Stimulated activated naive CD4-positive, alpha-beta T cell (primary cell): ENCODE data around the gene AKAP7.
"Not testable (repeated sequence)": the region's sequence is repeated elsewhere in the genome, so short reads cannot be mapped to it uniquely, and the experiment has no call there.

ENCODE experiments used
- DNase-seq, 6 experiments: peaks; one replicate each; lab custom pipeline; 2025; lab: John Stamatoyannopoulos, UW

The AKAP7 gene

GRCh38 chr6:131292145-131292938 is 157.1 kb downstream of the AKAP7 start:
- DNase-seq: peak in 1 of 6 experiments; percentile 28

- DNase-seq: no peak
Measured at GRCh38 chr6:131293472-131293911, 158.2 kb downstream of the AKAP7 start.

GRCh38 chr6:131295081-131295480 is 159.8 kb downstream of the AKAP7 start:
- DNase-seq: no peak

DNA sequence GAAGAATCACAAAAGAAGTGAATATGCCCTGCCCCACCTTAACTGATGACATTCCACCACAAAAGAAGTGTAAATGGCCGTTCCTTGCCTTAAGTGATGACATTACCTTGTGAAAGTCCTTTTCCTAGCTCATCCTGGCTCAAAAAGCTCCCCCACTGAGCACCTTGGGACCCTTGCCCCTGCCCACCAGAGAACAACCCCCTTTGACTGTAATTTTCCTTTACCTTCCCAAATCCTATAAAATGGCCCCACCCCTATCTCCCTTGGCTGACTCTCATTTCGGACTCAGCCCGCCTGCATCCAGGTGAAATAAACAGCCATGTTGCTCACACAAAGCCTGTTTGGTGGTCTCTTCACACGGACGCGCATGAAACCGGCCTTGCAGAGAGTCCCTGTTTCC is 165.6 kb downstream of the AKAP7 start:
- DNase-seq: not testable (repeated sequence)

GRCh38 chr6:131303338-131303930 is 168.2 kb downstream of the AKAP7 start:
- no peak for DNase-seq

DNA sequence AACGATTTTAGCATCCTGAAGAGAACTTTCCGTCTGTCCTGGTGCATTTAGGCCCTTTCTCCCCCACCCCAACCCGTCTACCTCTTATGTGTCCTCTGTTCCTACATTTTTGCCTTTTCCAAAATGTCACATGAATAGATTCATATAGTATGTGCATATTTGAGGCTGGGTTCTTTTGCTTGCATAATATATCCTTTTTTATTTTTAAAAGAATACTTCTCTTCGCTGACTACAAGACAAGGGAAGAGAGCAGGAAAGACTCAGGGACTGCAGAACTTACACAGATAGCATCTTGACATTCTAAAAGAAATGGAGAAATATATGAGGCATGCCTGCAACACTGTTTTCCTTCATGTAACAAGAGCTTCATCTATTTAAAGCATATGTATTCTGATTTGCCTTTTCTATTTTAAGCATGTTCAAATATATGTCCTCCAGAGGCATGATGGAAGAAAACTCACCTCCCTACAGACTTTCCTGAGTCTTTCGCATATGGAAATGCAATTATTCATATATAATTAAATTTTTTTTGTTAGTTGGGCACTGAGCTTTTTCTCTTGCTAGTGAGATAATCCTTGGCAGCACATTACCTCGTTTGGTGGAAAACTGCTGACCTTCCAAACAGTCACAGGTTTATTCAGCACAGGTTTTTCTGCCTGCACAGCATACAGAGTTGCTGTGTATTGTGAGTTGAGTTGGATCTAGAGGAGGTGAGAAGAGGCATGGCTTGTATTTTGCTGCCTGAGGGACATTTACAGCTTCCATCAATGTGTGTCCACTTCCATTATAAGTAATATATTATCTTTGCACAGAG is 170.0 kb downstream of the AKAP7 start:
- DNase-seq: no peak

- no peak for DNase-seq
Measured at GRCh38 chr6:131309437-131309836, 174.2 kb downstream of the AKAP7 start.

DNA sequence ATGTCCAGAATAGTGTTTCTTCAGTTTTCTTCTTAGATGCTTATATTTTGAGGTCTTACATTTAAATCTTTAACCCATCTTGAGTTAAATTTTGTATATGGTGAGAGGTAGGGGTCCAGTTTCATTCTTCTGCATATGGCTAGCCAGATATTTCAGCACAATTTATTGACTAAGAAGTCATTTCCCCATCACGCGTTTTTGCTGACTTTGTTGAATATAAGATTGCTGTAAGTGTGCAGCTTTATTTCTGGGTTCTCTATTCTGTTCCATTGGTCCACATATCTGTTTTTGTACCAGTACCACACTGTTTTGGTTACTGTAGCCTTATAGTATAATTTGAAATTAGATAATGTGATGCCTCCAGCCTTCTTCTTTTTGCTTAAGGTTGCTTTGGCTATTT is 179.6 kb downstream of the AKAP7 start:
- no peak for DNase-seq

DNA sequence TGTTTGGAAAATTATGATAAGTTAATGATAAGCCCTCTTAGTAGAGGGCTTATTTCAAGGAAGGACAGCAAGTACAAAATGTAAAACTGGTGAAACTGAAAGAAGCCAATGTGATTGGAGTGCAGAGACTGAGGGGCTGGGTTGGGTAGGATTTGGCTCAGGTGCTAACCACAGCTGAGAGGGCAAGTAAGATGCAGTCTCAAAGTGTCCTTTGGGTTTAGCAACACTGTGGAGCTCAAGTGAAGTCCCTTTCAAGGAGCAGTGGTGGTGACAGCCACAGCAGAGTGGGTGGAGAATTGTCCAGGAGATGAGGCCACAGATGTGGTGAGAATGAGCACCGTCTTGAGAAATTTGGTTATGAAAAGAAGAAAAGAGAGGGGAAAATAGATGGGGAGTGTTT is 181.4 kb downstream of the AKAP7 start:
- no peak for DNase-seq

GRCh38 chr6:131317516-131317915 is 182.2 kb downstream of the AKAP7 start:
- no peak for DNase-seq

- no peak for DNase-seq
Measured at GRCh38 chr6:131321589-131321988, 186.3 kb downstream of the AKAP7 start.

DNA sequence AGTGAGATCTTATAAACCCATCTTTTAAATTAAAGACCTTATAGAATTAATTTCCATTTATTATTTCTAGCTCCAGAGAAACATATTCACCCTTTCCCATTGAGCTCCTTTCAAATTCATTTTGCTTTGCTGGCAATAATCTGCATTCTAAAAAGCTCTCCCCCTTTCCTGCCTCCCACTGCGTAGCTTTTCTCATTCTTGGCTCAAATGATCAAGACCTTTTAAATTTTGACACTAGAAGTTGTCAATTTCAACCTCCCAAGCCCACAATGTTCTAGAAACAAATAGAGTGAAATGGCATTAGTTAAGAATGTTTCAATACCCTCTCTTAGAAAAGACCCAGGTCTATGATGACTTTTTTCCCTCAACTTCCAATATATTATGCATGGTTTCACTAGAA is 186.9 kb downstream of the AKAP7 start:
- no peak for DNase-seq

DNA sequence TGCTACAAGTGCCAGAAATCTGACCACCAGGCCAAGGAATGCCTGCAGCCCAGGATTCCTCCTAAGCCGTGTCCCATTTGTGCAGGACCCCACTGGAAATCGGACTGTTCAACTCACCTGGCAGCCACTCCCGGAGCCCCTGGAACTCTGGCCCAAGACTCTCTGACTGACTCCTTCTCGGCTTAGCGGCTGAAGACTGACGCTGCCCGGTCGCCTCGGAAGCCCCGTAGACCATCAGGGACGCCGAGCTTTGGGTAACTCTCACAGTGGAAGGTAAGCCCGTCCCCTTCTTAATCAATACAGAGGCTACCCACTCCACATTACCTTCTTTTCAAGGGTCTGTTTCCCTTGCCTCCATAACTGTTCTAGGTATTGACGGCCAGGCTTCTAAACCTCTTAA is 190.4 kb downstream of the AKAP7 start:
- not testable (repeated sequence) for DNase-seq

DNA sequence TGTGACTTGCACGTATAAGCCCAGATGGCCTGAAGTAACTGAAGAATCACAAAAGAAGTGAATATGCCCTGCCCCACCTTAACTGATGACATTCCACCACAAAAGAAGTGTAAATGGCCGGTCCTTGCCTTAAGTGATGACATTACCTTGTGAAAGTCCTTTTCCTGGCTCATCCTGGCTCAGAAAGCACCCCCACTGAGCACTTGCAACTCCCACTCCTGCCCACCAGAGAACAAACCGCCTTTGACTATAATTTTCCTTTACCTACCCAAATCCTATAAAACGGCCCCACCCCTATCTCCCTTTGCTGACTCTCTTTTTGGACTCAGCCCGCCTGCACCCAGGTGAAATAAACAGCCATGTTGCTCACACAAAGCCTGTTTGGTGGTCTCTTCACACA is 193.5 kb downstream of the AKAP7 start:
- DNase-seq: not testable (repeated sequence)

DNA sequence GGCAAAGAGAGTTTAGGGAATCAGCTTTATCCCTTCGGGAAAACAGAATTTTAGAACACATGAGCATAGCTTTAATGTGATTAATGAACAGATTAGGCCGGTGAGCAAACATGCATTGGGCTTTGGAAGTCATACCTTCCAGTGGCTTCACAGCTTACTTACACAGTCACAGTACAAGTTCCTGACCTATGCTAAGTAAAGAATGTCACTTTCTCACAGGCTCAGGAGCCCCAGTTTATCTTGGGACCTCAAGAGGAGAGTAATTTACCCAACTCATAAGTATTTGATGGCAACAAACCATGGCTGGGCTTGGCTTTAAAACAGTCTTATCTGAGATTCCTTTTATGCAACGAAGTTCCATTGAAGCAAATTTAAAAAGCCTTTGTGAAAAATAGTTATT is 195.9 kb downstream of the AKAP7 start:
- DNase-seq: no peak

GRCh38 chr6:131331873-131332781 is 196.9 kb downstream of the AKAP7 start:
- no peak for DNase-seq
